ENCODE measurements around the gene LYRM1.
"Not testable (repeated sequence)": the region's sequence is repeated elsewhere in the genome, so short reads cannot be mapped to it uniquely, and the experiment has no call there.

Gene LYRM1

DNA sequence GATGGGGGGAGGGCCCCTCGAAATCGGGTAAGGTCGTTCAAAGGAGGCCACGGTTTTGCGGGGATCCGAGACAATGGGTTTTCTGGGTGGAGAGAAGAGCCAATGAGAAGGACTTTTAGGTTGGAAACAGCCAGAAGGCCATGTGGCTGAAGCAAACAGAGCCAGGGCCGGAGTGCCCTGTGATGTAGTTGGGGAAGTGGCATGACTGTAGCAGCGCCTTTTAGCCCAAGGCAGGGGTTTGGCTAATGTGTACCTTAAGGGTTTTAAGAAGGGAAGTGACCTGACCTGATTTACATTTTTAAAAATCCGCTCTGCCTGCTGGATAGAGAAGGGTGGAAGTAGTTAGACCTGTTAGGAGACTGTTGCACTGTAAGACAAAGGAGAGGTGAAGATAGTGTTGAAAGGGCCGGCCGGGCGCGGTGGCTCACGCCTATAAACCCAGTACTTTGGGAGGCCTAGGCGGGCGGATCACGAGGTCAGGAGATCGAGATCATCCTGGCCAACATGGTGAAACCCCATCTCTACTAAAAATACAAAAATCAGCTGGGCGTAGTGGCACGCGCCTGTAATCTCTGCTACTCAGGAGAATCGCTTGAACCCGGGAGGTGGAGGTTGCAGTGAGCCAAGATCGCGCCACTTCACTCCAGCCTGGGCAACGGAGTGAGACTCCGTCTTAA lies 1.0 kb downstream of the LYRM1 start:
- DNase-seq (ENCODE audit: extremely low read depth in 1 of 2, low read depth in 1 of 2) = no peak

DNA sequence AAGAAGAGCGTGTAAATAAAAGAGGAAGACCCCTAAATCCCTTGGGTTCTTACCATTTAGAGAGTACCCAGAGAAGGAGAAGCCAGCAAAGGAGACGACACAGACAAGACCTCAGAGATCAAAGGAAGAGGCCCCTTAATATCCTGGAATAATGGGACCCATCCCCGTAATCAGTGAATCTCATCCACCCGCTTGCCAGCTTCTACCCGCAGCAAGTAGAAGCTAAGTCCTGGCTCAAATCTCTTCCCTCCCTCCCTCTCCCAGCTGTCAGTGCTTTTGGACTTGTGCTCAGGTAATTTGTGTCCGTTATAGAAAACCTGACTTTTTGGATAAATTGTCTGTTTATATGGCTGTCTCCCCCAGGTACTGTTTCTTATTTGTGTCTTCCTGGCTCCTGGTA lies 1.9 kb downstream of the LYRM1 start:
- DNase-seq (ENCODE audit: extremely low read depth in 1 of 2, low read depth in 1 of 2) = no peak

DNA sequence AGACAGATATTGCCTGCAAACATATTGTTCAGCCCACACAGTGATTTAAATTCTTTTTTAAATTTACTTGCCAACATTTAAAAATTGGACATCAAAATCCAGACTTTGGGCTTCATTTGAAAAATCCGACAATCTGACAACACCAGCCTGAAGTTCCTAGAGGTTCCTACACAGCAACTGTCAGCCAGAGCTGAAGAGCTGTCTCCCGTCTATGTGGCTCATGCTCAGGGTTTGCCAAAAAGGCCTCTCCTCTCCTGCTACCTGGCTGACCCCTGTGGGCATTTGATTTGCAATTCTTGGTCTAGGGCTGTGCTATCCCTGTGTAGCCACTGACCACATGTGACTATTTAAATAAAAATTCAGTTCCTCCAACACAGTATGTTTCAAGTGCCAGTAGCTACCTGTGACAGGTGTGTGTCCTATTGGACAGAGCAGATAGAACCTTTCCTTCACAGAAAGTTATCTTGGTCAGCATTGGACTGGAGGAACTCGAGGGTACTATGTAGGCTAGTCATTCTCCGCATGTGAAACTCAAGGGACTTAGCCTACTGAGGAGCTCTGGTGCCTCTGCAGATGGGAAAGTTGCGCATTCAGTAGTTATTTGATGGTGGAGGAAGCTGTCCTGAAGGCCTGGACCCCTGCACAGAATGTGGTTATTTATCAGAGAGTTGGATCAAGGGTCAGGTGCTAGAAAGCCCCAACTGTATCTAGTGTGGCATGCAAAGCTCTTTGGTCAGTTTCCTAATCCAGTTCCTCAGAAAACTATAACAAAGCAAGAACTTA lies 2.7 kb downstream of the LYRM1 start:
- no peak for DNase-seq (ENCODE audit: extremely low read depth in 1 of 2, low read depth in 1 of 2)

DNA sequence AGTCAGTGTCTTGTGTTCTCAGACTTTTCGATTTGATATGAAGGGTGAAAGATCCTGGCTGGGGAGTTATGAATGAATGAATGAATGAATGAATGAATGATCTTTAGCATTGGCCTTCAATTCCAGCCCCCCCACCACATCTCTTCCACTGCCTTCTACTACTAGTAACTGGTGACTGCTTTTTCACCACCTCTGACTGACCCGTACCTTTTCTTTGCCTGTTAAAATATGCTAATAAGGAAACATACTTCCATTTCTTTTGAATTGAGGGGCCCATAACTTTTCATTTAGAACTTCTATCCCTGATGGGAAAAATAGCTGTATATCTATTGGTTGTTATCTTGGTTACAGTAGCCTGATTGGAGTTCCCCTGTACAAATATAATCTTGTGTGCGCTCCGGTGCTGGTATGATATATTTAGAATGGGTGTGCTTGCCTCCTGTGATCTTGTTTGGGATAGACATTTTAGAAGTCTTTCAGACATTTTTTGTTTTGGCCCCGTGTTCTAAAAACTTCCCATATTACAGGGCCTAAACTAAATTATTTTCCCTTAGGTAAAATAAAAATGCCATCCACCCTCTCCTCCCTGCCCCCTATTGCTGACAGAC lies 3.4 kb downstream of the LYRM1 start:
- DNase-seq (ENCODE audit: extremely low read depth in 1 of 2, low read depth in 1 of 2) = no peak

DNA sequence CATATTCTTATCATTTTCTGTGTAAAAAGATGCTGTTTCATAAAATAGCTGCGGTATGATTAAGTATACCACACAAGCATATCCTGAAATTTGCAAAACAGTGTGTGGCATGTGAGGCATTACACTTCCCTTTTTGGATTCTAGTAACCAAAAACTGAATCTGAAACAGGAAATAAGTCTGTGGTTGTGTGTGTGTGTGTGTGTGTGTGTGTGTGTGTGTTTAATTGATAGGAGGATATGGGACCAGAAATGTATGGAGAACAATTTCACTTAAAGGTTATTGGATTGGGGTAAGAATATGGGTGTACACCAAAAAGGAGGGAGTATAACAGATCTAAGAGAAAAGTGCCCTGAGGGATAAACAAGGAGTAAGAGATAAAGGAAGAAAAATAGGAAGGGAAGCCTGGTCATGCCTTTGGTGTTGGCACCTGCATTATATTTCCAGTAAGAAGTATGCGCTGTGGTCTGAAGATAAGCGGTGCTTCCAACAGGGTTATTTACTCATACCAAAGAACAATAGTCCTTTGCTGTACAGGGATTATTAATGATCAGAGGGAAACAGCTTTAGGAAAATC lies 4.0 kb downstream of the LYRM1 start:
- DNase-seq (ENCODE audit: extremely low read depth in 1 of 2, low read depth in 1 of 2) = no peak

DNA sequence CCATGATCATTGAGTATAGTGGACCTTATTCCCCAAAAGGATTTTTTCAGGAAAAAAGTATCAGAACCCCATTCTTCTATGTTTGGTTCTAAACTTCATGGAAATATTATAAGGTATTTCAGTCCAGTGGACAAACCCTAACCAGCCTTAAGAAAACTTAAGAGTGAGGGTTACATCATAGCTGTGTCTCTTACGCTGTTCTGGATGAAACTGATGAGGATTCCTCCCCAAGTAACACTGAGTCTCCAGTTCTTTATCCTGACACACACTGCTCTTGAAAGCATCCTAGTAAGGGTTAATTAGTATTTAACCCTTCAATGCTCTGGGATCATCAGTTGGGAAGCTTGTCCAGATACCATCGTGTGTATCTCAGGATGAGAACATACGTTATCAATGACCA lies 5.0 kb downstream of the LYRM1 start:
- no peak for DNase-seq (ENCODE audit: extremely low read depth in 1 of 2, low read depth in 1 of 2)

DNA sequence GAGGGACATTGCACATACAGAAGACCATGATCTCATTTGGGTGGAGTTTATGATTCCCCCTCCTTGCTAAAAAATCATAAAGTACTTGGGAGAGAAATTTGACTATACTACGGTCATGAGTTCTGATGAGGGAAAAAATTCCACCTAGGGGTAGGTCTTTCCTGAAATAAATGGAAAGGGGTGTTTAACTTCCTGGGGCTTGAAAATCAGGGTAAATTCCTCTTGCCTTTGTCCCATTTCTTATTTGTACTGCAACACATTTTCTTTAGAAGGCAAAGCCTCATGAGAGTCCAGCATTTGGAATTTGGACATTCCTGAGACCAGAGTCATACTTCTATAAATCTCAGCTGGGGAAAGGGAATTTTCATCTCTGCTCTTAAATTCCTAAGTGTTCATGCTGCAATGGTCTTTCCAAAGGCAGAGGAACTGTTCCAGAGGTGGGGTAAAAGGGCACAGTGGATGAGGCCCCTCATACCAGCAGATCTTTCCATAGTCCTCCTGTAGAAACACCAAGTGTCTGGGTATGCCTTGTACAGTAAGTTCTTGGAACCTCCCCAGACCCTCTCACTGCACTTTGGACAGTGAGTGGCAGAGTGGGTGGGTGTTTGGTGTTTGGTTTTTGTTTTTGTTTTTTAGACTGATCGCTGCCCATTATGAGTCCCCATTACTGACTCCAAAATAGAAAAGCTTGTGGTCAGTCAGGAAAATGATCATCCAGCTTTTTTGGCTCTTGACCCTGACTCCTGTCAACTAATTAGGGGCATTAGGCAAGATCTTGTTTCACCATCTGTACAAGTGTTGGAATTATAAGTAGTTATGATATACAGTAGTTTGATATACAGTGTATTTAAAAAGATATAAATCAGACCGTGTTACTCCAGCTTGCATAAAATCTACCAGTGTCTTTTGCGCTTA lies 6.0 kb downstream of the LYRM1 start:
- no peak for DNase-seq (ENCODE audit: extremely low read depth in 1 of 2, low read depth in 1 of 2)

DNA sequence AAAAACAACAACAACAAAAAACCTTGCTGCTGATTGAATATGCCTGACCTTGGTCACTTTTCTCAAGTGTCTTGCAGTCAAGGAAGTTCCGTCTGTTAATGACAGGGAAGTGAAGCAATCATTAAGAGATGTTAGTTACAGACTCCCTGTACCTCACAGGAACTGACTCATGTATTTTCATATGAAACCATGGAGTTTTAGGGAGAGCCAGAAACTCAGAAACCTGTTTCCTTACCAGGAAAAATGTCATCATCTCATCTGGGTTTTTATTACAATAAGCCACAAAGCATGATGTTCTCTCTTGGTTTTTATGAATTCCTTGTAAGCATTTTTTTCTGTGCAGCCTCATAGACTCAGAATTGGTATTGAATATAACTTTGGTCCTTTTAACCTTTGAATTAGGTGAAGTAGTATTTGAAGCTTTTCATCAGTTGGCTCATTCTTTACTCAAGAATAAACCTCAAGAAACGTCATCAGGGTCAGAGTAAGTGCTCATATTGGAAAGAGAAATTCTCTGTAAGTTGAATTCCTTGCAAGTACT lies 10.3 kb downstream of the LYRM1 start:
- DNase-seq (ENCODE audit: extremely low read depth in 1 of 2, low read depth in 1 of 2) = no peak

DNA sequence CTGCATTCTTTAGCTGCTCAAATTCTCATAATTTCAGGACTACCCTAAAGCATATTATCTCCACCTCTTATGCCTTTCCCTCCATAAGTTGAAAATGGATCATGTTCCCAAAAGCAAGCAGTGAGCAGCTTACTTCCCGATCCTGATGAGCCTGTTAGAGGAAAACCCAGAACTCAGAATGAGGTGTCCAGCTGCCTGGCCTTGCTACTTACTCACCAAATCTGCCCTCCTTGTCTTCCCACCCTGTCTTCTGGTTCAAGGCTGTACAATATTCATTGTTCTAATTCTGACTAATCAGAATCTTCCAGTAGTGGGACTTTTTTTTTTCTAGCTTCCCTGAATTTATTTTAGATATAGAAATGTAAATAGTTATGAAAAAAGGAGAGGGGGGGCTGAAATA lies 10.8 kb downstream of the LYRM1 start:
- no peak for DNase-seq (ENCODE audit: extremely low read depth in 1 of 2, low read depth in 1 of 2)

DNA sequence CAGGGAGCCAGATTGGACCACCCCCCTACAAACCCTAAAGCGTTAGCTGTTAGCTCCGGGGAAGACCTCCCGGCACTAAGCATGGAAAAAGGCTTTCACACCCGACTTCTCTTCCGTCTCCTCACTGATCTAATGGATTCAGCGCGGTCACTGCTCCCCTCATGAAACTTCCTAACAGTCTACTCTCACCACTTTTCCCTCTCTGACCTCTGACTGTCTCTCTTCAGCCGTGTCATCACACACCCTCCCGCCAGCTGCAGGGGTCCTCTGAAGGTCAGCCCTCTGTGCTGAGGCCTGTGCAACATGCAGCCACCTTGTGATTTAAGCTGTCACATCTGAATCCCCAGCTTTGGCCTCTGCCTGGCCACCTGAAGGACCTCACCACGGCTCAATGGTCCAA lies 15.7 kb downstream of the LYRM1 start:
- no peak for DNase-seq (ENCODE audit: extremely low read depth in 1 of 2, low read depth in 1 of 2)

DNA sequence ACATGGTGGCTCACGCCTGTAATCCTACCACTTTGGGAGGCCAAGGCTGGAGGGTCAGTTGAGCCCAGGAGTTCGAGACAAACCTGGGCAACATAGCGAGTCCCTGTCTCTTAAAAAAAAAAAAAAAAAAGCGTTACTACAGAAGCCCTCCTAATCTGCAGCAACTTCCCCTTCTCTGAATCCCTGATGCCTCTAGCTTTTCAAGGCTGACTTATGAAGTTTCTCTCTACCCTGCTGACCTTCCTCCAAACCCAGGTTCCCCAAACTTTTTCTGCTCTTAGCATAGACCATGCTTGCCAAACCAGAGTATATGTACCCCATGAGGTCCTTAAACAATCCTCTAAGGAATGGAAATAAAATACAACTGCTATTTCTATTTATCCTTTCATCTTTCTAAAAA lies 16.4 kb downstream of the LYRM1 start:
- DNase-seq (ENCODE audit: extremely low read depth in 1 of 2, low read depth in 1 of 2) = no peak

DNA sequence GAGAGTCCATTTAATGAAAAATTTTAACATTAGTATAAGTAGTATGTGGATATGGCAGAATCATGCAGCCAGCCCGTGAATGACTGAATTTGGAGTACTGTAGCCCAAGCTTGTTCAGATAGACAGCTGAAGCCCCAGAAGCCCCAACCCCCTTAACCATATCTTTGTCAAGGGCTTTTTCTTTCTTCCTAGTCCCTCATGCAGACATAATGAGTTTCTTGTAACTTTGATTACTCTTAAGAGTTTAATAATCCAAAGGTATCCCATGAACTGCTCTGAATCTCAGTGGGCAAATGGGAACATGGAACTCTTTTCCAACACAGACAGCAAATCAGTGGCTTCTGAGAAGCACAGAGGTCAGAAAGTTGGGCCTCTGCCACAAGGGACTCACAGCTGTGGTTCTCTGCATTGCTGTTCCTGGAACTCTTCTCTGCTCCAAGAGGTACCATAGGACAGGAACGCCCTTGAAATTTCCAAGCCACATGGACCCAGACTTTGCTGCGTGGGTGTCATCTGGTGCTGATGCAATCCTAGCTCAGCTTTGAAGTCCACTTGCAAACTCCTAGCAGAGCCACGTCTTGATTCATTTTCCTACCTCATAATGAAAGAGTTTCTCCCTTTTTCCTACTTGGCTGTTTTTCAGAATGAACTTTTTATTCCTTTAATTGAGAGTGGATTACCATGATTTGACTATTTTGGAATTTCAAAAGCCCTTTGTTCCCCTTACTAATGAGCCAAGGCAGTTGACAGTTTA lies 18.1 kb downstream of the LYRM1 start:
- DNase-seq (ENCODE audit: extremely low read depth in 1 of 2, low read depth in 1 of 2) = no peak

DNA sequence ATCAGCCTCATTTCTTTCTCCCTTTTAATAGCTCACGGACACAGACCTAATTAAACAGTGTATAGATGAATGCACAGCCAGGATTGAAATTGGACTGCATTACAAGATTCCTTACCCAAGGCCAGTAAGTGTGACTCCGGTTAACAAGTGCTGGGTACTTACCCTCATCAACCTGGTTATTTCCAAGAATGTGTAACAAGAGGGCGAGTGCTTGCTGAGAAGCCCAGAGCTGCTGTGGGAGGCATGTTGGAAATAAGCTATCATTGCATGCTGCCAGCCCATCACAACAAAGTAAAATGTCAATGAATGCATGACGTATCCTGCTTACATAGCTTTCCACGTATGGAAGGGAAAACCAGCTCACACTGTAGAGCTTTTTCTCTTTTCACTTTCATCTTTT lies 19.5 kb downstream of the LYRM1 start:
- DNase-seq (ENCODE audit: extremely low read depth in 1 of 2, low read depth in 1 of 2) = no peak

DNA sequence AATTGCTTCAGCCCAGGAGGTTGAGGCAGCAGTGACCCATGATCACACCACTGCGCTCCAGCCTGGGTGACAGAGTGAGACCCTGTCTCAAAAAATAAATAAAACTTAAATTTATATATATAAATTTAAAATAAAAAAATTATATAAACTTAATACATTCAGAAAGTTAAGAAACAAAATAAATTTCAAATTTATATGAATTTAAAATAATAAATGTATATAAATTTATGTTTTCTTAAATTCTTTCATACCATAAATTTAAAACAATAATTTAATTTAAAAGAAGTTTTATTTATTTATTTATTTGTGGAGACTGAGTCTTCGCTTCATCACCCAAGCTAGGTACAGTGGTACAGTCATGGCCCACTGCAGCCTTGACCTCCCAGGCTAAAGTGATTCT lies 20.2 kb downstream of the LYRM1 start:
- no peak for DNase-seq (ENCODE audit: extremely low read depth in 1 of 2, low read depth in 1 of 2)

DNA sequence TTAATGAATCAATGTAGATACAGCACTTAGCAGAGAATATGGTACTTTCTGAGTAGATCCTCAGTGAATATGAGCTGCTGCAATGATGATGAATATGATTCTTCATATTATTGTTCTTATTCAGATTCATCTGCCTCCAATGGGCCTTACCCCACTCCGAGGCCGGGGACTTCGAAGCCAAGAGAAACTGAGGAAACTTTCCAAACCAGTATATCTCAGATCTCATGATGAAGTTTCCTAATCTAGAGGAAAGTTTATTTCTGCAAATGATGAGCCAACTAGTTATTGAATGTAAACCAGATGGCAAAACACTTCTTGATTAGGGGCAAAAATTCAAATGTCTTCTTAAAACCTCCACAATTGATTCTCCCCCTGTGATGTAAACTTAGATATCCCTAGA lies 23.3 kb downstream of the LYRM1 start:
- no peak for DNase-seq (ENCODE audit: extremely low read depth in 1 of 2, low read depth in 1 of 2)

DNA sequence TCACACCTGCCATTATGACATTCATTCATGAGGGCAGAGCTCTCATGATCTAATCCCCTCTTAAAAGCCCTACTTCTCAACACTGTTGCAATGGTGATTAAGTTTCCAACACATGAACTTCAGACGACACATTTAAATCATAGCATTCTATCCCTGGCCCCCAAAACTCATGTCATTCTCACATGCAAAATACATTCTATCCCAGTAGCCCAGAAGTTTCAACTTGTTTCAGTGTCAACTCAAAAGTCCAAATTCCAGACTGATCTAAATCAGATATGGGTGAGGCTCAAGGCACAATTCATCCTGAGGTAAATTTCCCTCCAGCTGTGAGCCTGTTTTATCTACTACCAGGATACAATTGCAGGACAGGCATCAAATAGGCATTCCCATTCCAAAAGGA lies 25.2 kb downstream of the LYRM1 start:
- no peak for DNase-seq (ENCODE audit: extremely low read depth in 1 of 2, low read depth in 1 of 2)

DNA sequence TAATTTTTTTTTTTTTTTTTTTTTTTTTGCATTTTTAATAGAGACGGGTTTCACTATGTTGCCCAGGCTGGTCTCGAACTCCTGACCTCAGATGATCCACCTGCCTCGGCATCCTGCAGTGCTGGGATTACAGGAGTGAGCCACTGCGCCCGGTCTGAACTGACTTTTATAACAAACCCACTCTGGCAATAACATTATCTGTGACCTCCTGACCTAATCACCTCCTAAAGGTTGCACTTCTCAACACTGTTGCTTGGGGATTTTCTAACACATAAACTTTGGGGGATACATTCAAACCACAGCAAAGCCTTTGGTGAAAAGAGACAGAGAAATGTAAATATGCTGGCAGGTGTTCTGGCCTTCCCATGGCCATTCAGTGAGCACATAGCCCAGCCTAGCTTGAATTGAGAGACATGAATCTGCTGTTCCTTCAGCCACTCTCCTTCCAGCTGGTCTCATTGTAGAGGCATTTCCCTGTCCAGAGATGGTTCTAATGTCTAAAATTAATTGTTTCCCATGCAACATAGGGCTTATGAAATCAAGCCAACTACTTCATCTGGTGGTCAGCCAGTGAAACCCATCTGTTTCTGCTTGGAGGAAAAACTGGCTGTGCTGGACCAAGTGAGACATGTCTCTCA lies 28.3 kb downstream of the LYRM1 start:
- DNase-seq (ENCODE audit: extremely low read depth in 1 of 2, low read depth in 1 of 2) = no peak

DNA sequence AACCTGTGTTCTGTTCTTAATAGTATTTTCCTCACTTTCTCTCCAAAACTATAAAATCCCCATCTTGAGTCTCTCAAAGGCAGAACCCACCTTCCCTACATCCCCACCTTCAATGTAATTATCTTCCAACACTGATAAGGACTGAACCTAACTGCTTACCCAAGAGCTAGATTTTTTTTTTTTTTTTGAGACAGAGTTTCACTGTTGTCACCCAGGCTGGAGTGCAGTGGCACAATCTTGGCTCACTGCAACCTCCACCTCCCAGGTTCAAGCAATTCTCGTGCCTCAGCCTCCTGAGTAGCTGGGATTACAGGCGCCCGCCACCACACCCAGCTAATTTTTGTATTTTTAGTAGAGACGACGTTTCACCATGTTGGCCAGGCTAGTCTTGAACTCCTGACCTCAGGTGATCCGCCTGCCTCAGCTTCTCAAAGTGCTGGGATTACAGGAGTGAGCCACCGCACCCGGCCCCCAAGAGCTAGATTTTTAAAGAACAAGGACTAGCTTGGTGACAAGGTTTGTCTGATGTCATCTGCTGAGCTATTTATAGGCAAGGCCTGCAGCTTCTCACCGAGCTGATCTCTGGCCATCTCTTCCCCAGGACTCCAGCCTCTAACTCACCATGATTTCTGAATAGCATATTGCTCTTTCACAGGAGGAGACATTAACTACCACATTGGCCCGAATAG lies 29.2 kb downstream of the LYRM1 start:
- not testable (repeated sequence) for DNase-seq (ENCODE audit: extremely low read depth in 1 of 2, low read depth in 1 of 2)

DNA sequence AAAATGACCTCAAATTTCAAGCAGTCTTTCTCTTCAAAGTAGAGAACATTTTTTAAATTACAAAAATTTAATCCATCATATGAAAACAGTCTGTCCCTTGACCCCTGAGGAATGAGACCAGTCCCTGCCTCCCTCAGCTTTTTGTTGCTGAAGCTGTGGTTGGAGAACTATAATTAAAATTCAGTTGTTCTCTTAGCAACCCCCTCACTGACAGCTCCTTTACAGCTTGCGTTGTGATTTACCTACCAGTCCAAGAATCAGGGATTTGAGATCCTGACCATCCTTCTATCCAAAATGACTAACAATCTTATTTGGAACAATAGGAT lies 29.8 kb downstream of the LYRM1 start:
- DNase-seq (ENCODE audit: extremely low read depth in 1 of 2, low read depth in 1 of 2) = no peak

All from activated CD8-positive, alpha-beta memory T cell treated with anti-CD3 and anti-CD28 coated beads for 1 hour (primary cell).